ENCODE data around the gene GALNT10.

The GALNT10 gene

GRCh38 chr5:154298065-154298464 is 107.5 kb downstream of the GALNT10 start:
- no peak for DNase-seq (ENCODE audit: low read depth)

- DNase-seq (ENCODE audit: low read depth), result no peak
Observed at GRCh38 chr5:154300207-154300883, 109.8 kb downstream of the GALNT10 start.

- no peak for DNase-seq (ENCODE audit: low read depth)
Observed at GRCh38 chr5:154301726-154302125, 111.2 kb downstream of the GALNT10 start.

GRCh38 chr5:154302161-154302560 is 111.6 kb downstream of the GALNT10 start:
- DNase-seq (ENCODE audit: low read depth), result no peak

GRCh38 chr5:154303133-154303532 is 112.6 kb downstream of the GALNT10 start:
- DNase-seq (ENCODE audit: low read depth), result no peak

- no peak for DNase-seq (ENCODE audit: low read depth)
Observed at GRCh38 chr5:154308443-154309370, 118.2 kb downstream of the GALNT10 start.

- no peak for DNase-seq (ENCODE audit: low read depth)
Observed at GRCh38 chr5:154309371-154309745, 118.8 kb downstream of the GALNT10 start.

- DNase-seq (ENCODE audit: low read depth), result no peak
Observed at GRCh38 chr5:154309805-154310204, 119.3 kb downstream of the GALNT10 start.

- no peak for DNase-seq (ENCODE audit: low read depth)
Observed at GRCh38 chr5:154311362-154311761, 120.8 kb downstream of the GALNT10 start.

- DNase-seq (ENCODE audit: low read depth), result no peak
Observed at GRCh38 chr5:154312000-154312399, 121.5 kb downstream of the GALNT10 start.

GRCh38 chr5:154312576-154312975 is 122.0 kb downstream of the GALNT10 start:
- no peak for DNase-seq (ENCODE audit: low read depth)

- DNase-seq (ENCODE audit: low read depth), result no peak
Observed at GRCh38 chr5:154313360-154314017, 123.0 kb downstream of the GALNT10 start.

- no peak for DNase-seq (ENCODE audit: low read depth)
Observed at GRCh38 chr5:154315196-154315595, 124.7 kb downstream of the GALNT10 start.

GRCh38 chr5:154315756-154316155 is 125.2 kb downstream of the GALNT10 start:
- DNase-seq (ENCODE audit: low read depth), result no peak

- DNase-seq (ENCODE audit: low read depth), result no peak
Observed at GRCh38 chr5:154316223-154316935, 125.8 kb downstream of the GALNT10 start.

GRCh38 chr5:154317916-154318315 is 127.4 kb downstream of the GALNT10 start:
- no peak for DNase-seq (ENCODE audit: low read depth)

GRCh38 chr5:154318691-154319090 is 128.2 kb downstream of the GALNT10 start:
- no peak for DNase-seq (ENCODE audit: low read depth)

- DNase-seq (ENCODE audit: low read depth), result no peak
Observed at GRCh38 chr5:154319736-154320135, 129.2 kb downstream of the GALNT10 start.

GRCh38 chr5:154320224-154321089 is 129.9 kb downstream of the GALNT10 start:
- DNase-seq (ENCODE audit: low read depth), result no peak

- no peak for DNase-seq (ENCODE audit: low read depth)
Observed at GRCh38 chr5:154321546-154321945, 131.0 kb downstream of the GALNT10 start.

GRCh38 chr5:154324033-154324432 is 133.5 kb downstream of the GALNT10 start:
- DNase-seq (ENCODE audit: low read depth), result no peak
